MV-4-11 (cell line): Measurements from ENCODE around the gene NCOA5.
A peak's percentile ranks its signal among the peaks of the same experiment; 100 is the strongest.

ENCODE experiments used
- DNase-seq: peaks from one replicate; lab custom pipeline; 2025; lab: John Stamatoyannopoulos, UW

The NCOA5 gene

DNA sequence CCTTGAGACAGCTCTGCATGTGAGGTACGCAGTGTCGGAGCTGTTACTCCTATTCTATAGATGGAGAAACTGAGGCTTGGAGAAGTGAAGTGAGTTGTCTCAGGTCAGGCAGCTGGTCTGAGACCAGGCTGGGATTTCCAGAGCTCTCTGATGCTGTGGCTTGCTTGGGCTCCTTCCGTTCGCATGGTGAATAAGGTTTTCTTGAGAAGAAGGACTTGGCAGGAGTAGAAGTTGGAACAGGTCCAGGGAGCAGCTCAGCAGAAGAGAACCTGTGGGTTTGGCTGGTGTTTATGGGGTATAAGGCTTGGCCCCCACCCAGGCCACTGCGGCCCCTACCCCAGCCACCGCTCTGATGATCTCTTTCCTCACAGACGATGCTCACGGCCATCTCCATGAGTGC is 53.4 kb downstream of the NCOA5 start:
- DNase-seq = no peak

DNA sequence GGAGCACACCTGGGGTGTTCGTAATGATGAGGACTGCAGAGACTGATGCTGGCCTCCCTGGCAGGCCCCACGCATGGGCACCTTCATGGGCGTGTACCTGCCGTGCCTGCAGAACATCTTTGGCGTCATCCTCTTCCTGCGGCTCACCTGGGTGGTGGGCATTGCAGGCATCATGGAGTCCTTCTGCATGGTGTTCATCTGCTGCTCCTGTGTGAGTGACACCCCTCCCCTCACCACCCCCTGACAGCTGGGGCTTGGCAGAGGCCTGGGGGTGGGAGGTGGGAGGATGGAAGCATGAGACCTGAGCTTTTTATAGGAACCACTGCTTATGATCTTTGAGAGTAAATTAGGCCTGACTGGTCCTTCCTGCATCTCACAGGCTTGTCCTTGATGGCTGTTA is 54.0 kb downstream of the NCOA5 start:
- DNase-seq = no peak

- DNase-seq = no peak
These were observed 54.5 kb downstream of the NCOA5 start for GRCh38 chr20:46035253-46035652.

DNA sequence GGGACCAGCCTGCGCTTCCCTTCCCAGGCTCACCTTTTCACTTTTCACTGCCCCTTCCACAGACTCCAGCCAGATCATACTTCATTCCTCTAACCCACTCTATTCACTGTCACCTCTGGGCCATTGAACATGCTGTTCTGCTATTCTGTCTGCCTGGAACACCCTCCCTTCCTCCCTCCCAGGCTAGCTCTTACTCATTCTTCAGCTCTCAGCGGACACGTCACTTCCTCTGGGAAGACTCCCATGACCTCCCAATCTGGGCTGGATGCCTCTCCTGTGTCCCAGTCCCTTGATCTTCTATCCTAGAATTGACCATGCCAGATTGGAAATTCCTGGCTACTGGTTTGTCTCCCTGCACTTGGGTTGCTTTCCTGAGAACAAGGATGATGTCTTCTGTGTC is 55.7 kb downstream of the NCOA5 start:
- DNase-seq = no peak

DNA sequence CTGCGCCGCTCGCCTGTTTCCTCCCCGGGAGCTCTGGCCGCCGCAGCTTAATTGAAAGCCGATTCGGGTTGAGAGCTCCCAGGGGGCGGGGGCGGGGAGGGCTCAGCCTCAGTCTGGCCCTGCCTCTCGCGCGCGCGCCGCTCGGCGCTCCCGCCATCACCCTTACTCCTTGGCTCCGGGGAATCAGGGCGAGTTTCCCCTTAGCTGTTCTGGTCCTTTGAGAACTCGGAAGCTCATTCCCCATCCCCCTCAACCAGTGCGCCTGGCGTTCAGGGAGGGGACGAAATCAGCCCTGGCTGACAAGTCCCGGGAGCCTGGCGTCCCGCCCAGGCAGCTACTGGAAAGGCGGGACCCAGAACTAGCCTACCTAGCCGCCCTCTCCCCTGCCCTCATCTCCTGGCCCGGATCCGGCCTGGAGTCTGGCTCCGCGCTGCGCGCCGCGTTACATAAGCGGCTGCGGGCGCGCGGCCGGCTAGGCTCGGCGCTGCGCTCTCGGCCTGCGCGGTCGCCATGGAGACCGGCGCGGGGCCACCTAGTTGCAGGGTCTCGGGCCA is 58.0 kb downstream of the NCOA5 start:
- no peak for DNase-seq

DNA sequence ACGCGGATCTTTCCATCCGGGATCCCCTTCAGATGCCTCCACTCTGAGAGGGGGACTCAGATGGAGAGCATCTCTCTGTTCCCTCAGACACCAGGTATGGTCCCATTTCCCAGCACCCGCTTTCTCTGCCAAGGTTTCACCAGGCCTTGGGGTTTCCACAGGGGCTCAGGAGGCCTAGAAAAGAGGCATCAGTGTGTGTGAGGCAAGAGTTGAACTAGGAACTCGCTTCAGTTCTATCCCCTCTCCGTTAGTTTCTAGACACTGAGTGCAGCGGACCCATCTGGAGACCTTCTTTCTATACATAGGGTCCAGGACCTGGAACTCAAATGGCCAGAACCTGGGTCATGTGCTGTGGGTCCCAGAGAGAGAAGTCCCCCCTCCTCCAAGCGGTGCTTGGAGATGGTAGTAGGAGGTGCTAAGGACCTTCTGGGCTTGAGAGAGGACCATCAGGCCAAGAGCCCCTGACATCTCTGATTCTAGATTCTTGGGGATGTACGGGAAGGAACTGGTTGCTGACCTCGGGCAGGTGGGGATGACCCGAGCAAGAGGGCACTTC is 58.7 kb downstream of the NCOA5 start:
- DNase-seq = no peak

GRCh38 chr20:46030284-46031013 is 59.3 kb downstream of the NCOA5 start:
- DNase-seq = no peak

GRCh38 chr20:46028772-46029371 is 60.9 kb downstream of the NCOA5 start, which contains the start of gene SLC12A5:
TSS of gene SLC12A5 (plus strand) at chr20:46029215. CDS start at chr20:46029345, 130 bp downstream.
- no peak for DNase-seq

DNA sequence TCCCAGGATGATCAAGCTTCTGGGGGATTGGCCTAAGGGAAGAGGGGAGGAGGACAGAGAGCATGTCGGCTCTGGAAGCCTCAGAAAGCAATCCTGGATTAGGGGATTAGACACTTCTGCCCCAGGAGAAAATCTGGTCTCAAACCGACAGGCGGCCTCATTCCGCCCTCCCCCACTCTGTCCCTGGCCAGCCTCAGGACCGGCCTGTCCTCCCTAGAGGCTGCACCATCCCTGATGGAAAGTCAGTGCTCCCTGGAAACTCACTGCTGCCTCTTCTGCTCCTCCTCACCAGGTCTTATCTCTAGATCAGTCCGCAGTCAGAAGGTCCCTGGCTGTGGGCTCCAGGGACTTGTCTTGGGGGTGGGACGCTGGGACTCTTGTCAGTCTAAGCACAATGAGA is 61.7 kb downstream of the NCOA5 start:
- no peak for DNase-seq

GRCh38 chr20:46027245-46027853 is 62.4 kb downstream of the NCOA5 start:
- DNase-seq = peak; percentile 38

DNA sequence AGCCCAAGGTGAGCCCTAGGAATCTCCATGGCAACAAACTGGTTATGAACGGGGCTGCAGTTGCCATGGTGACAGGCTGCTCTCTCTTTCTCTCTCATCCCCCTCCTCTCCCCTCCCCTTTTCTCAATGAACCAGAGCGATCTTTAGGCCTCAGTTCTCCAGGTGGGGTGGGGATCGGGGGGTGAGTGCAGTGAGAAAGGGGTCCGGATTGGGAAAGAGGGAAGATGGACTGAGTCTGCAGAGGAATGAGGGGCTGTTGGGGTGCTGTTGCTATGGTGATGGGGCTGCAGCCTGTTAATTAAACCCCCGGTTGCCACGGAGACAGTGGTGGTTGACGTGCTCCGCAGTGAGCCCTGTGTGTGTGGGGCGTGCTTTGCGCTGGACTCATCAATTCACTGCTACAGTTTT is 64.4 kb downstream of the NCOA5 start:
- no peak for DNase-seq

GRCh38 chr20:46023999-46024398 is 65.8 kb downstream of the NCOA5 start:
- peak; percentile 23 for DNase-seq

- DNase-seq = no peak
These were observed 66.6 kb downstream of the NCOA5 start for GRCh38 chr20:46023148-46023484.

GRCh38 chr20:46022411-46023147 is 67.2 kb downstream of the NCOA5 start:
- peak; percentile 51 for DNase-seq

DNA sequence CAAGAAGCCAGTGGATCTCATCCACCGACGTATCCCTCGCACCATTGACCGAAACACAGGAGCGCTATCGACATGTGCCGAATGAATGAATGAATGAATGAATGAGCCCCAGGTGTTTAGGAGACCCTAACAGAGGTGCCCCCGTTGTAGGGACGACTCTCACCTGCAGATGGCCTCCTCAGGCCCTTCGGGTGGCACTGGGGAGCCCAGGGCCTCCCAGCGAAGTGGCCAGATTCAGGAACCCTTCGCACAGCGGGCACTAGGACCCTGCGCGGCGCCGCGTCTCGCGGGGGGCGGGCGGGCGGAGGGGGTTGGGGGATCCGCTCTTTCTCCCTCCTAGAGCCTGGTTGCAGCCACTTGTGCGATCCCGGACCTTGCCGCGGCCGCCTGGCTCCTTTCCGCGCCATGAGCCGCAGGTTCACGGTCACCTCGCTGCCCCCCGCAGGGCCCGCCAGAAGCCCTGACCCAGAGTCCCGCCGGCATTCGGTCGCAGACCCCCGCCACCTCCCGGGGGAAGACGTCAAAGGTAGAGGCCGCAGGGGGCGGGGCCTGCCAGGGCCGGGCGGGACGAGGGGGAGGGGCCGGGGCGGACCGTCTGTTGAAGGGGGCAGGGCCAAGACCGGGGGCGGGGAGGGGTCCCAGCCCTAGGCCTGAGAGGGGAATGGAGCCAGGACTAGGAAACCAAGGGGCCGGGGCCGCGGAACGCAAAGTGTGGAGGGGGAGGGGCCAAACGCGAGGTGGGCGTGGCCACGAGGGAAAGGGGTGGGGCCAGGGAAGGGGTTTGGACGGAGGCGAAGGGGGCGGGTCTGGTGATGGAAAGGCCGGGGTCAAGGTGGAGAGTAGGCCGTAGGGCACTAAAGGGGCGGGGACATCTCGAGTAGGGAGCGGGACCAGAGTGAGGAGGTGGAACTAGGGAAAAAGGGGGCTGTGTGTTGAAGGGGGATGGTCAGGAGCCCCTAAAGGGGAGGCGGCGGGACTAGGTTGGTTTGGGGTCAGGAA is 68.1 kb downstream of the NCOA5 start:
- DNase-seq = peak; percentile 22

DNA sequence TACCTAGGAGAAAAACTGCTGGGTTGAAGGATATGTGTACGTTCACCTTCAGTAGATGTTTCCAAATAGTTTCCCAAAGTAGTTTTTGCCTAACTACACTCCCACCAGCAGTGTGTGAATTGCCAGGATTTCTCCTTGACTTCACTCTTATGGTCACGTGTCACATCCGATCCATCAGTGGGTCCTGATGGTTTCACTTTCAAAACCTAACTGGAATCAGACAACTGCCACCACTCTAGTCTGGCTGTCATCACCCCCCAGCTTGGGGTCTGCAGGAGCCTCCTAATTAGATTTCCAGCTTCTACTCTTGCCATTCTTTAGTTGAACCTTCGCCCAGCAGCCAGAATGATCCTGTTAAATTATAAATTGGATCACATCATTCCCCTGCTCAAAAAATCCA is 69.2 kb downstream of the NCOA5 start:
- DNase-seq = no peak

GRCh38 chr20:46018611-46019010 is 71.2 kb downstream of the NCOA5 start:
- DNase-seq = no peak

DNA sequence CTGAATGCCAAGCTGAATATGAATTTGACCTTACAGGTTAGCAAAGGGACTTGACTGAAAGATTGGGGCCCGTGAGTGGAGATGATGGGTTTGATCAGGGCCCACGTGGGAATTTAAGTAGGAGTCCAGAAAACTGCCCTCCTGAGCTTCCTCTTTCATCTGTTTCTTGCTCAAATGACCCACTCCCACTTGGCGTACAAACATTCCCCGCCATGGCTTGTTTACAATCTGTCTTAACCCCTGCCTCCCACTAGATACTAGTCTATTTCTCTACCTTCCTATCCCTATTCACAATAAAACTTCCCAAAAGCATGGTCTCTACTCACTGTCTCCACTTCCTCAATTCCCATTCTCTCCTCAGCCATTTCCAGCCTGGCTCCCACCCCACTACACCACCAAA is 71.7 kb downstream of the NCOA5 start:
- DNase-seq = no peak

GRCh38 chr20:46017272-46017671 is 72.5 kb downstream of the NCOA5 start:
- peak; percentile 8 for DNase-seq

DNA sequence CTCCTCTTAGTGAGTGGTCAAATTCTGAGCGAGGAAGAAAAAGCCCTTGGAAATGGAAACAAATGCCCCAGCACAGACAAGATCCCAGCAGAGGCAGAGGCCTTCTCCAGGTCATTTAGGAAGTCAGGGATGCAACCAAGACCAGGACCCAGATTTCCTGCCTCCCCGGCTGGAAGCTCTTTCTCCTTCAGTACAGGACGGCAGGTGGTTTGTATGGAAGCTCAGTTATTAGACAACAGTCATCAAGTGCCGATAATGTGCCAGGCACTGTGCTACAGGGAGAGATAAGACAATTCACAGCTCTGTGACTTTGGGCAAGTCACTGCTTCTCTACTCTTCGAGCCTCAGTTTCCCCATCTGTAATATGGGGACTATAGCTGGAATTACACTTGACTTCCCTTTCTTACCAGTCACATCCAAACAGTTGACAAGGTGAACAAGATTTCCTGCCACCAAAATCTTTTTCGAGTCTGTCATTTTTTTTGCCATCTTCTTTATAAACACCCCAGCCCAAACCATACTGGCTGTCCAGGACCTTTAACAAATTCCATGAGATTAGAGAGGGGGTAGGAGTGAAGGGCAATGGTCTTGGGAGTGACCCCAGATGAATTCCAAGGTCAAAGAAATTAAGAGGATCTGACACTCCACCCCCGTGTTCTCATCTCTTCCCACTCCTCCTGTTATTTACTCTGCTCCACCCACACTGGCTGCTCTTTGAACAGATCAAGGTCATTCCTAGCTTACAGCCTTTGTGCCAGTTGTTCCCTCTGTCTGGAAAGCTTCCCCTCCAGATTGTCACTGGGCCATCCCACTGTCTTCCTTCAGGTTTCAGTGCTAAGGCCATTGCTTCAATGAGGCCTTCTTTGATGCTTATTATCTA is 75.0 kb downstream of the NCOA5 start:
- no peak for DNase-seq
